Measurements from ENCODE around the gene WDR5B.
"Not testable (repeated sequence)": the region's sequence is repeated elsewhere in the genome, so short reads cannot be mapped to it uniquely, and the experiment has no call there.

WDR5B gene

GRCh38 chr3:122407946-122408345, 7.9 kb downstream of the WDR5B start:
- DNase-seq, result no peak

GRCh38 chr3:122406198-122406597, 9.7 kb downstream of the WDR5B start:
- no peak for DNase-seq

GRCh38 chr3:122405015-122405414, 10.8 kb downstream of the WDR5B start:
- DNase-seq, result no peak

- no peak for DNase-seq
Measured at GRCh38 chr3:122403489-122403888, 12.4 kb downstream of the WDR5B start.

- DNase-seq, result no peak
Measured at GRCh38 chr3:122398920-122399319, 16.9 kb downstream of the WDR5B start.

GRCh38 chr3:122397201-122397600, 18.7 kb downstream of the WDR5B start:
- DNase-seq, result no peak

GRCh38 chr3:122396511-122396910, 19.4 kb downstream of the WDR5B start:
- DNase-seq, result no peak

- peak; percentile 15 to 19 for DNase-seq
Measured at GRCh38 chr3:122395582-122395981, 20.3 kb downstream of the WDR5B start.

- DNase-seq, result no peak
Measured at GRCh38 chr3:122394173-122394572, 21.7 kb downstream of the WDR5B start.

- peak; percentile 88 to 90 for DNase-seq
Measured at GRCh38 chr3:122392868-122393844, 22.7 kb downstream of the WDR5B start.

GRCh38 chr3:122391681-122392446, 24.0 kb downstream of the WDR5B start:
- DNase-seq, result no peak

- DNase-seq, result no peak
Measured at GRCh38 chr3:122390665-122391064, 25.2 kb downstream of the WDR5B start.

- DNase-seq, result no peak
Measured at GRCh38 chr3:122389892-122390291, 26.0 kb downstream of the WDR5B start.

- DNase-seq, result no peak
Measured at GRCh38 chr3:122389197-122389596, 26.7 kb downstream of the WDR5B start.

- no peak for DNase-seq
Measured at GRCh38 chr3:122387709-122388108, 28.2 kb downstream of the WDR5B start.

- DNase-seq, result peak; percentile 97 to 98
Measured at GRCh38 chr3:122383771-122384697, 31.8 kb downstream of the WDR5B start, which contains the start of gene FAM162A. Gene FAM162A, plus strand, starts transcription at chr3:122384182. Its CDS starts 84 bp downstream, at chr3:122384266.

- peak; percentile 85 to 90 for DNase-seq
Measured at GRCh38 chr3:122382888-122383666, 32.8 kb downstream of the WDR5B start, which contains the start of gene MIX23. Gene MIX23, minus strand, starts transcription at chr3:122383231. Its CDS starts 7 bp downstream, at chr3:122383224.

GRCh38 chr3:122377975-122378374, 37.9 kb downstream of the WDR5B start:
- no peak for DNase-seq

GRCh38 chr3:122374034-122374433, 41.8 kb downstream of the WDR5B start:
- no peak for DNase-seq

- DNase-seq, result no peak
Measured at GRCh38 chr3:122366379-122366749, 49.5 kb downstream of the WDR5B start.

- not testable (repeated sequence) for DNase-seq
Measured at GRCh38 chr3:122365582-122366378, 50.1 kb downstream of the WDR5B start.

Measured in AML-193 (cell line).